D721Med (cell line): ENCODE results near the gene BRINP1.

Experiments used
- DNase-seq: peaks from one replicate; pipeline ENCODE4 v3.0.0; 2011; ENCODE audit warnings: low spot score; ENCODE audit not compliant: insufficient read length
- FAIRE-seq: peaks from 2 replicates; lab custom pipeline; 2011; peaks lifted over from hg19 to GRCh38; lab: Jason Lieb, UNC
- CTCF ChIP-seq: IDR thresholded peaks from 2 replicates; pipeline ENCODE4 v1.5.1; 2012; ENCODE audit warnings: mild to moderate bottlenecking, control low read depth; ENCODE audit not compliant: insufficient read depth; ENCODE audit errors: missing control alignments

BRINP1 gene

GRCh38 chr9:119391878-119392277 is 22.6 kb upstream of the BRINP1 start:
- TF ChIP-seq CTCF = no peak
- DNase-seq (no peak), FAIRE-seq (no peak)

- FAIRE-seq = no peak
- no peak for DNase-seq
- TF ChIP-seq CTCF = peak; percentile 35
Measured at GRCh38 chr9:119375892-119376291, 6.7 kb upstream of the BRINP1 start.

GRCh38 chr9:119372951-119373350 is 3.7 kb upstream of the BRINP1 start:
- no peak for DNase-seq
- peak; percentile 97 for FAIRE-seq
- TF ChIP-seq CTCF = no peak

- DNase-seq (no peak), FAIRE-seq (no peak)
- no peak for TF ChIP-seq CTCF
Measured at GRCh38 chr9:119370816-119371215, 1.6 kb upstream of the BRINP1 start.

- DNase-seq = no peak
- no peak for TF ChIP-seq CTCF
- FAIRE-seq = no peak
Measured at GRCh38 chr9:119369680-119370366, 588 bp upstream of the BRINP1 start.

- no peak for TF ChIP-seq CTCF
- FAIRE-seq (no peak), DNase-seq (no peak)
Measured at GRCh38 chr9:119368179-119368578, 1.1 kb downstream of the BRINP1 start.

GRCh38 chr9:119367683-119368075 is 1.6 kb downstream of the BRINP1 start:
- no peak for TF ChIP-seq CTCF
- FAIRE-seq (no peak), DNase-seq (no peak)
